Measurements from ENCODE around the gene TMEM60.

The TMEM60 gene

DNA sequence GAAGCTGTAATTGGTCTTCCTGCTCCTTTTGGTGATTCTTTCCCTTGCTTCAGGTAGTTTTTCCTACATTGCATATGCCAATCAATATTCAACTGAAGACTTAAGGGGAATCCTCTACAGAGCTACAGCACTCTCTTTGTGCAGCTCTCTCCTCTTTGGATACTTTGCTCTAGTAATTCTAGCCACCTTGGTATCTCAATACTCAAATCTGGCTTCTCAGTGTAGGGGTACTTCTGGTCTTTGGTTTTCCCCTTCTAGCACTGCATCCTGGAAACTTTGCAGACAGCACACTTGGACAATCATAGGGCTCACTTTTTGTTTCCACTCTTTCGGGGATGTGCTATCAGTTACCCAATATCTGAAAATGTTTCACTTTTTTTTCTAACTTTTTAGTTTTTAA is 10.3 kb upstream of the TMEM60 start:
- Mint-ChIP-seq H3K27ac (no peak overlapping the region), H3K36me3 (ENCODE audit: low read depth) (peaks cover 61% of the 10 kb centered on the region), H3K4me1 (peaks cover 7% of the 10 kb centered on the region), H3K27me3 (ENCODE audit: low read depth) (no peaks in the 10 kb centered on the region), H3K9me3 (peaks cover 49% of the 10 kb centered on the region), H3K4me3 (no peak overlapping the region)
- no peak for TF ChIP-seq CTCF (IDR thresholded peaks at IDR 0.05; ENCODE audit: unreplicated experiment in 3 of 3)

DNA sequence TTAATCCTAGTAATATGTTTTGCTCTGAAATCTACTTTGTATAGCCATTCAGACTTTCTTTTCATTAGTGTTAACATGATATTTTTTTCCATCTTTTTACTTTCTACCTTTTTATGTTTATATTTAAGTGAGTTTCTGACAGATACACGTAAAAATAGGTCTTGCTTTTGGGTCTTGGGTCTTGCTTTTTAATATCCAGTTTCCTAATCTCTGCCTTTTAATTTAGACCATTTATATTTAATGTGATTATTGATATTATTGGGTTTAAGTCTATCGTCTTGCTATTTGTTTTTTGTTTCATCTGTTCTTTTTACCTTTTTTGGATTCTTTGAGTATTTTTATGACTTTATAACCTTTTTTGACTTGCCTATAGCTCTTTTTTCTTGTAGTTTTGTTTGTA is 8.2 kb upstream of the TMEM60 start:
- Mint-ChIP-seq H3K4me1 (peaks cover under 1% of the 10 kb centered on the region), H3K27me3 (ENCODE audit: low read depth) (no peaks in the 10 kb centered on the region), H3K4me3 (no peak overlapping the region), H3K9me3 (peaks cover 46% of the 10 kb centered on the region), H3K36me3 (ENCODE audit: low read depth) (peaks cover 62% of the 10 kb centered on the region), H3K27ac (no peak overlapping the region)
- TF ChIP-seq CTCF (IDR thresholded peaks at IDR 0.05; ENCODE audit: unreplicated experiment in 3 of 3) = no peak

- Mint-ChIP-seq H3K27me3 (ENCODE audit: low read depth) (no peaks in the 10 kb centered on the region), H3K9me3 (peaks cover 34% of the 10 kb centered on the region), H3K36me3 (ENCODE audit: low read depth) (peaks cover 46% of the 10 kb centered on the region), H3K27ac (no peak overlapping the region), H3K4me3 (peak overlapping the region; percentile 26 to 32 (median 29)), H3K4me1 (peaks cover 14% of the 10 kb centered on the region)
- TF ChIP-seq CTCF (IDR thresholded peaks at IDR 0.05; ENCODE audit: unreplicated experiment in 3 of 3) = no peak
These were observed 4.5 kb upstream of the TMEM60 start for GRCh38 chr7:77802557-77803405.

- Mint-ChIP-seq H3K4me1 (peaks cover 29% of the 10 kb centered on the region), H3K27me3 (ENCODE audit: low read depth) (no peaks in the 10 kb centered on the region), H3K4me3 (peak overlapping the region in 2 of 3 experiments; percentile 91 to 94), H3K9me3 (peaks cover 17% of the 10 kb centered on the region), H3K36me3 (ENCODE audit: low read depth) (peaks cover 27% of the 10 kb centered on the region), H3K27ac (no peak overlapping the region)
- TF ChIP-seq CTCF (IDR thresholded peaks at IDR 0.05; ENCODE audit: unreplicated experiment in 3 of 3) = no peak
These were observed 2.5 kb upstream of the TMEM60 start for GRCh38 chr7:77800730-77801129.

DNA sequence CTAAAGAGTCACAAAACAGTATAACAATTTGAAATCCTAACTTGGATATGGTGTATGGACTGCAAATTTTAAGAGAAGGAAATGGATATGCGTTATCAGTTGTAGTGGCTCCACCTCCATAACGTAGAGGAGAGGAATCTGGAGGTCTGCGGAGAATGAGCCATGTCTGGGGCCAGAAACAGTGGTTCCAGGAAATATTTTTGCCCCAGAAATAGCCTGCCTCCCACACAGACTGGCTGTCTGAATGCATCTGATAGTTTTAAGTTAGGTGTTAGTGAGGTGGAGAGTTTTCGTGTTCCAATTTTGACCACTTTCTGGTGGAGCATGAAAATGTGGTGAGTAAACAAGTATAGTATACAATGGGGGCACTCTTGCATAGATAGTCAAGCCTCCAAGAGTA is 1.9 kb upstream of the TMEM60 start:
- H3K4me3 Mint-ChIP-seq = peak overlapping the region; percentile 91 to 94 (median 93)
- no peaks in the 10 kb centered on the region for H3K27me3 Mint-ChIP-seq (ENCODE audit: low read depth)
- no peak for TF ChIP-seq CTCF (IDR thresholded peaks at IDR 0.05; ENCODE audit: unreplicated experiment in 3 of 3)
- peak overlapping the region; percentile 88 to 93 (median 90) for H3K27ac Mint-ChIP-seq
- peaks cover 12% of the 10 kb centered on the region for H3K9me3 Mint-ChIP-seq
- peaks cover 22% of the 10 kb centered on the region for H3K36me3 Mint-ChIP-seq (ENCODE audit: low read depth)
- peaks cover 29% of the 10 kb centered on the region for H3K4me1 Mint-ChIP-seq

Data from nephron (organoid).